GM12874 (cell line): ENCODE data around the gene C11orf91.

Source experiments
- TF ChIP-seq, protein P1 (sequence below): IDR thresholded peaks from 2 replicates; pipeline ENCODE4 v1.5.1; 2011; ENCODE audit warnings: low read depth, mild to moderate bottlenecking, control low read depth, low read length, moderate library complexity; ENCODE audit not compliant: insufficient read depth

Gene C11orf91

DNA sequence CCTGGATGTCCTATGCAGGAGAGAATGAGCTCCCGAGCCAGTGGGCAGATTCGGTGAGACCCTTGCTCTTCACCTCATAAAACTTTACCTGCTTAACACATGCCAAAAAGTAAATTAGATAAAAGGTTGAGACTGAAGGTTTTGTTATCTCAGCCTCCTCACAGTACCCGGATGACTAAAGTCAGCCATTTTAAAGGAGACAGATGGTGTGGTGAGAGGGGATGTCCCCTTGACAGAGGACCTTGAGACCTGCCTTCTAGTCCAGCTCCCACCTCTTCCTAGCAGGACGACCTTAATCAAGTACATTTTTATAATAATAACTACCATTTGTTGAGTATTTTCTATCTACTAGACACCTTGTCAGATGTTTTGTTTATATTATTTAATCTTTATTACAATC, 39.7 kb downstream of the C11orf91 start:
- TF ChIP-seq, protein P1, sequence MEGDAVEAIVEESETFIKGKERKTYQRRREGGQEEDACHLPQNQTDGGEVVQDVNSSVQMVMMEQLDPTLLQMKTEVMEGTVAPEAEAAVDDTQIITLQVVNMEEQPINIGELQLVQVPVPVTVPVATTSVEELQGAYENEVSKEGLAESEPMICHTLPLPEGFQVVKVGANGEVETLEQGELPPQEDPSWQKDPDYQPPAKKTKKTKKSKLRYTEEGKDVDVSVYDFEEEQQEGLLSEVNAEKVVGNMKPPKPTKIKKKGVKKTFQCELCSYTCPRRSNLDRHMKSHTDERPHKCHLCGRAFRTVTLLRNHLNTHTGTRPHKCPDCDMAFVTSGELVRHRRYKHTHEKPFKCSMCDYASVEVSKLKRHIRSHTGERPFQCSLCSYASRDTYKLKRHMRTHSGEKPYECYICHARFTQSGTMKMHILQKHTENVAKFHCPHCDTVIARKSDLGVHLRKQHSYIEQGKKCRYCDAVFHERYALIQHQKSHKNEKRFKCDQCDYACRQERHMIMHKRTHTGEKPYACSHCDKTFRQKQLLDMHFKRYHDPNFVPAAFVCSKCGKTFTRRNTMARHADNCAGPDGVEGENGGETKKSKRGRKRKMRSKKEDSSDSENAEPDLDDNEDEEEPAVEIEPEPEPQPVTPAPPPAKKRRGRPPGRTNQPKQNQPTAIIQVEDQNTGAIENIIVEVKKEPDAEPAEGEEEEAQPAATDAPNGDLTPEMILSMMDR: no peak

DNA sequence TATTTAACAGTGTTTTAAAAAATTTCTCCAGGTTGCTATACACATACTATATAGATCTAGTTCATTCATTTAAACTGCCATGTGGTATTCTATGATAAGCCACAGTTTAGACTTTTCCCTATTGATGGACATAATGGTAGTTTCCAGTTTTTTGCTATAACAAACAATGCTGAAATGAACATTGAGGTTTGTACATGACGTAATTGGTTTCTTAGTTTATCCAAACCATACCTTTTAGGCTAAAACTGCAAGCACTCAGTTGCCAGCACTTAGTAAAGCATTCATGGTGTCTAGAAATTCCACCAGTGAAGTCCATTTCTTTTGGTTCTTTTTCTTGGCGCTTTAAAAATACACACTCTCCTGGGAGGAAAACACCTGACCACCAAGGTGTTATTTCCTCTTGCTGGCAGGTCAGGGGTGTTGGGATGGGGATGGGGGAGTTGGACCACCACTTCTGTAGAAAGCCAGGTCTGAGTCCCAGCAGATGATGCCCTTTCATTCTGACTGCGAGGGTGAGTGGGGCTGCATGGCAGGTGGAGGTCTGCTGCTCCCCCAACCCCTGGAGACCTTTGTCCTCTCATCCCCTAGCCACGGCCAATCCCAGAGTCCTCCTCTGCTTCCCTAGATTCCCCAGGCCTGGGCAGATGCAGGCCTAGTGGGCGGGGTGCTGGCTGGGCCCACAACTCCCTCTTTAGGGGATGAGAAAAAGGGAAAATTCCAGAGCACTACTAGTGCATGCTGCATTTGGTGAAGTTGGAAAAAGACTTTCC, 41.1 kb downstream of the C11orf91 start:
- TF ChIP-seq, protein P1: no peak

DNA sequence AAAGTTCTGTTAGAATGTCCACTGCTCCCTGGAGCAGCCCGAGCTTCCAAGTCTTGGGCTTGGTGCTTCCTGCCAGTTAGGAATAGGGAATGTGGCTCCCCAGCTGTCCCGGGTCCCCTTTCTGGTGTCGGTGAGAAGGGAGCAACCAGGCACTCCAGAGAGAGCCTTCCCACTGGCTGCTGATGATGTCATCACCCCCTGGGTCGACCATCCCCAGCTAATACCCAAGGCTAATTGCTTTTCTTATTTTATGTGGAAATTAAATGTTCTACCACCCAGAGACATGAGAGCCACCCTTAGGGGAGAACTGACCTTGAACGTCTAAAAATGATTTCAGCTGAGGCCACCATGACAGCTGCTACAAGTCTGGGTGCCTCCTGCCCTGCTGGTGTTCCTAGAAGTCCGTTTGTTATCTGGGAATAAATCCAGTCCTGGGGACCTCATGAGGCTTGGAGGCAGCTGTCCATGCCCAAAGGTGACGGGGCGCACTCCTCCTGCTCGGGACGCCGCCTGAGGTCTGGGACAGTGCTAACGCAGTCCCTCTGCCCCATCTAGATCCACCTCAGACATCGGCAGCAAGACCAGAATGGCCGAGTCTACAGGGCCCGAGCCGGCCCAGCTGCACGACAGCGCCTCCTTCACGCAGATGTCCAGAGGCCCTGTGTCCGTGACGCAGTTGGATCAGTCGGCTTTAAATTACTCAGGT, 42.3 kb downstream of the C11orf91 start:
- TF ChIP-seq, protein P1: no peak

DNA sequence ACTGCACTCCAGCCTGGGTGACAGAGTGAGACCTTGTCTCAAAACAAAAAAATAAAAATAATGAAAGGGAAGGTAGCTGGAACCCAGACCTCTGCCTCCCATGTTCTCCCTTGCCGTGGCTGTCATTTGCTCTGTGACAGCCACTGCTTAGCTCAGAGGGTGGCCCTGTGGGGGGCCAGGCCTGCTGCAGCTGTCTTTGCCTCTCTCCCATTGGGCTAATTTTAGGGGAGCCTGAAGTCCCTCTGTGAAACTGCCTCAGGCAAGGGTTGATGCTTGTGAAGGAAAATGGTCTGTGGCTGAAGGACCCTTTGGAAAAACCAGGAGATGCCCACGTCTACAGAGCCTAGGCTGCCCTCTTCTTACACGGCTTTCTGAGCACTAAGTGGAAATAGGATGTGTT, 42.9 kb downstream of the C11orf91 start:
- TF ChIP-seq, protein P1: no peak

DNA sequence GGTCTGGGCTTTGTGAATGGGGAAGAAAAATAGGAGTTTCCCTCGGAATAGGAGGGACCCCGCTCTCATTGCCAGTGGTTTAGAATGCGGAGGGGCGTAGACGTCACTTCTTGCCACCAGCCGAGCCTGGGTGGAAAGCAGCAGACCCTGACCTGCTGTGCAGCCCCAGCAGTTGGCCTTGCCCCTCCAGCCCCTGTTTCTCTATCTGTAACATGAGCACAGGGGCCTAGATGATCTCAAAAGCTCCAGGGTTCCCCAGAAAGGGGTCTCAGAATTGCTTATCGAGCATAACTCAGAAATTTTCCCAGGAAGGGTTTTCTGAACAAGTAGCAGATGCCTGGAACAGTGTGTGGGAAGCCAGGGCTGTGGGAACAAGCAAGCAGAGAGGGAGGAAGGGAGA, 43.9 kb downstream of the C11orf91 start:
- TF ChIP-seq, protein P1: no peak

DNA sequence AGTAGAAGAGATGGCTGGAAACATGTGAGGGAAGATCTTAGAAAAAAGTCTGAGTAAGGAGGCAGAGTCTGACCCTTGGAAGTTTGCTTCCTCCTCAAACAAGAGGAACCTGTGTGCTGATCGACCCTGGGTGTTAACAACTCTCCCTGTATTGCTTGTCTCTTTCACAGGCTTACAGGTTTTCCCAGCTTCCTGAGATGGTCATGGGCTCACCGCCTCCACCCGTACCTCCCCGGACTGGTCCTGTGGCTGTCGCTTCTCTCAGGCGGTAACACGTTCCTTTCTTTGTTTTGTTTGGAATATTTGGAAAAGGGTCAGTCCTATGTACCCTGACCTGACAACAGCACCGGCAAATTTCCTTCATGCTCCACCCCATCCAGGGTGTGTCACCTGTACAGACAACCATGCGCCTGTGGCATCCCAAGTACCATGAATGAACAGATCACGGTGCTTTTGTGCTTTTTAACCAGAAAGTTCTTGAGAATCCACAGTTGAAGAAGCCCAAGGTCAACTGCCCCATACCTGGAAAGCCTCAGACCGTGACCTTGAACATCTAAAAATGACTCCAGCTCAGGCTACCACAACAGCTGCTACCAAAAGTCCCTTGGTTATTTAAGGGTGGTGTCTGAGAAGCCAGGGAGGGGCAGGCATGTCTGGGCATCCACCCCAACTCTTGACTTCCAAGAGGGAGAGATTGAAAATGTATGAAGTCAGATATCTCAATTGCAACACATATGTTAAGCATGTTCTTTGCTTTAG, 44.6 kb downstream of the C11orf91 start:
- TF ChIP-seq, protein P1: no peak

DNA sequence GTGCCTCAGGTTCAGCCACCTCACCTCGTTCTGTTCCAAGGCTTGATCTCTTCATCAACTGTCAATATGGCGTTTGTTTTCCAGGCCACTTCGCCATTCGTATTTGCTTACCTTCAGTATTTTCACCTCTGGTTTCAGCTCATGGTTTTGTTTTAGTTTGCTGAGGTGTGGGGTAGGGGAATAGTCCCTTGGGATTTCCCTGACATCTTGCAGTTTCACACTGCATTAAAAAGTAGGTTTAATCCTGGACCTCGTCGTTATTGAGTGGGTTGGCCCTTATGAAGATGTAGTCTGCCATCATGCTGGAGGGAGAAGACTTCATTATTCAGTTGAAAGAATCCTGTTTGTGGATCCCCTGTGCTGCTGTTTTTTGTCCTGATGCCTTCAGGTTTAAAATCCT, 46.0 kb downstream of the C11orf91 start:
- TF ChIP-seq, protein P1: no peak
